Panc1 (cell line): ENCODE data around the gene TRIM15.

Experiments used
- POLR2AphosphoS5 ChIP-seq: IDR thresholded peaks from 2 replicates; pipeline ENCODE4 v1.6.1; 2012; ENCODE audit warnings: mild to moderate bottlenecking, low read depth, low read length, moderate library complexity
- SIN3A ChIP-seq: IDR thresholded peaks from 2 replicates; pipeline ENCODE4 v1.6.1; 2012; ENCODE audit warnings: low read depth, mild to moderate bottlenecking, low read length, moderate library complexity, borderline replicate concordance; ENCODE audit not compliant: insufficient read depth
- TF ChIP-seq, protein P1 (sequence below): fragments of 450-650 bp; IDR thresholded peaks from 2 replicates; pipeline ENCODE4 v1.5.1; 2017; ENCODE audit warnings: mild to moderate bottlenecking
- TF ChIP-seq, protein P2 (sequence below), 2 experiments: IDR thresholded peaks; 2 replicates each; pipeline ENCODE4 v1.6.1; 2011 to 2012; ENCODE audit warnings: low read depth in 2 of 2, control low read depth in 1 of 2, low read length in 1 of 2, mild to moderate bottlenecking in 1 of 2, moderate library complexity in 1 of 2; ENCODE audit not compliant: insufficient read depth in 1 of 2

DNA sequence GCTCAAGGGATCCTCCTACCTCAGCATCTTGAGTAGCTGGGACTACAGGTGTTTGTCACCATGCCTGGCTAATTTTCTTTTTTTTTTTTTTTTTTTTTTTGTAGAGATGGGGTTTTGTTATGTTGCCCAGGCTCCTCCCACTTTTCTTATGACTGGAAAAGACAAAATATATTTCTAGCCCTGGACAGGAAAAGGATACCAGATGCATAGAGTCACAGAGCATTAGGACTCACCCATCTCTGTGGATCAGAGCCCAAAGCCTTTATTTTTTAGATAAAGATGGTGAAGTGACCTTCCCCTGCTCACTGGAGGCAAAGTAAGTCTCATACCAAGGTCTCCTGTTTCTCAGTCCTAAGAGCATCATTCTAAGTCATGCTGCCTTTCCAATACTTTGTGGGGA lies 5.8 kb upstream of the TRIM15 start:
- TF ChIP-seq, protein P1, sequence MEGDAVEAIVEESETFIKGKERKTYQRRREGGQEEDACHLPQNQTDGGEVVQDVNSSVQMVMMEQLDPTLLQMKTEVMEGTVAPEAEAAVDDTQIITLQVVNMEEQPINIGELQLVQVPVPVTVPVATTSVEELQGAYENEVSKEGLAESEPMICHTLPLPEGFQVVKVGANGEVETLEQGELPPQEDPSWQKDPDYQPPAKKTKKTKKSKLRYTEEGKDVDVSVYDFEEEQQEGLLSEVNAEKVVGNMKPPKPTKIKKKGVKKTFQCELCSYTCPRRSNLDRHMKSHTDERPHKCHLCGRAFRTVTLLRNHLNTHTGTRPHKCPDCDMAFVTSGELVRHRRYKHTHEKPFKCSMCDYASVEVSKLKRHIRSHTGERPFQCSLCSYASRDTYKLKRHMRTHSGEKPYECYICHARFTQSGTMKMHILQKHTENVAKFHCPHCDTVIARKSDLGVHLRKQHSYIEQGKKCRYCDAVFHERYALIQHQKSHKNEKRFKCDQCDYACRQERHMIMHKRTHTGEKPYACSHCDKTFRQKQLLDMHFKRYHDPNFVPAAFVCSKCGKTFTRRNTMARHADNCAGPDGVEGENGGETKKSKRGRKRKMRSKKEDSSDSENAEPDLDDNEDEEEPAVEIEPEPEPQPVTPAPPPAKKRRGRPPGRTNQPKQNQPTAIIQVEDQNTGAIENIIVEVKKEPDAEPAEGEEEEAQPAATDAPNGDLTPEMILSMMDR, result no peak
- TF ChIP-seq POLR2AphosphoS5, result no peak
- TF ChIP-seq, protein P2, sequence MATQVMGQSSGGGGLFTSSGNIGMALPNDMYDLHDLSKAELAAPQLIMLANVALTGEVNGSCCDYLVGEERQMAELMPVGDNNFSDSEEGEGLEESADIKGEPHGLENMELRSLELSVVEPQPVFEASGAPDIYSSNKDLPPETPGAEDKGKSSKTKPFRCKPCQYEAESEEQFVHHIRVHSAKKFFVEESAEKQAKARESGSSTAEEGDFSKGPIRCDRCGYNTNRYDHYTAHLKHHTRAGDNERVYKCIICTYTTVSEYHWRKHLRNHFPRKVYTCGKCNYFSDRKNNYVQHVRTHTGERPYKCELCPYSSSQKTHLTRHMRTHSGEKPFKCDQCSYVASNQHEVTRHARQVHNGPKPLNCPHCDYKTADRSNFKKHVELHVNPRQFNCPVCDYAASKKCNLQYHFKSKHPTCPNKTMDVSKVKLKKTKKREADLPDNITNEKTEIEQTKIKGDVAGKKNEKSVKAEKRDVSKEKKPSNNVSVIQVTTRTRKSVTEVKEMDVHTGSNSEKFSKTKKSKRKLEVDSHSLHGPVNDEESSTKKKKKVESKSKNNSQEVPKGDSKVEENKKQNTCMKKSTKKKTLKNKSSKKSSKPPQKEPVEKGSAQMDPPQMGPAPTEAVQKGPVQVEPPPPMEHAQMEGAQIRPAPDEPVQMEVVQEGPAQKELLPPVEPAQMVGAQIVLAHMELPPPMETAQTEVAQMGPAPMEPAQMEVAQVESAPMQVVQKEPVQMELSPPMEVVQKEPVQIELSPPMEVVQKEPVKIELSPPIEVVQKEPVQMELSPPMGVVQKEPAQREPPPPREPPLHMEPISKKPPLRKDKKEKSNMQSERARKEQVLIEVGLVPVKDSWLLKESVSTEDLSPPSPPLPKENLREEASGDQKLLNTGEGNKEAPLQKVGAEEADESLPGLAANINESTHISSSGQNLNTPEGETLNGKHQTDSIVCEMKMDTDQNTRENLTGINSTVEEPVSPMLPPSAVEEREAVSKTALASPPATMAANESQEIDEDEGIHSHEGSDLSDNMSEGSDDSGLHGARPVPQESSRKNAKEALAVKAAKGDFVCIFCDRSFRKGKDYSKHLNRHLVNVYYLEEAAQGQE (IDR thresholded peaks at IDR 0.05; ENCODE audit: insufficient read depth in 1 of 2, low read depth in 2 of 2, low read length in 1 of 2), result no peak
- TF ChIP-seq SIN3A, result no peak
